HUES64 (cell line): ENCODE results near the gene PI4KB.

ENCODE experiments used
- H3K27ac ChIP-seq: 2 replicates; pipeline ENCODE4 v1.7.0; 2013; ENCODE audit warnings: low read depth, low read length, inconsistent platforms
- H3K27me3 ChIP-seq: 2 replicates; pipeline ENCODE4 v1.6.1; 2013; ENCODE audit warnings: mild to moderate bottlenecking, low read length; ENCODE audit not compliant: insufficient read depth
- H3K36me3 ChIP-seq: 2 replicates; pipeline ENCODE4 v1.6.1; 2013; ENCODE audit warnings: mild to moderate bottlenecking, low read length; ENCODE audit not compliant: insufficient read depth
- H3K4me1 ChIP-seq: 2 replicates; pipeline ENCODE4 v1.6.1; 2013; ENCODE audit warnings: mild to moderate bottlenecking, low read length, moderate library complexity; ENCODE audit not compliant: insufficient read depth
- H3K4me3 ChIP-seq: 2 replicates; pipeline ENCODE4 v1.5.1; 2013; ENCODE audit warnings: mild to moderate bottlenecking, low read length, moderate library complexity
- H3K9ac ChIP-seq: 2 replicates; pipeline ENCODE4 v1.6.1; 2013; ENCODE audit warnings: mild to moderate bottlenecking, low read depth, low read length
- H3K9me3 ChIP-seq: 2 replicates; pipeline ENCODE4 v1.6.1; 2013; ENCODE audit warnings: low read depth, low read length; ENCODE audit not compliant: insufficient read depth
- WGBS: fragments of 150-250, 120-280 bp; methylation state at CpG from one replicate; pipeline ENCODE4 v1.1.7; 2013; ENCODE audit warnings: missing lambda C conversion rate; 5-methylcytosine and 5-hydroxymethylcytosine counted together

PI4KB gene

GRCh38 chr1:151343587-151343986 lies 16.4 kb upstream of the PI4KB start:
- H3K9ac ChIP-seq: no peak overlapping the region
- H3K27ac ChIP-seq: no peak overlapping the region
- peaks cover 16% of the 10 kb centered on the region for H3K4me1 ChIP-seq
- WGBS: 85% methylated on average over 9 of the region's 9 CpGs
- no peaks in the 10 kb centered on the region for H3K9me3 ChIP-seq
- H3K36me3 ChIP-seq: peaks cover 40% of the 10 kb centered on the region
- no peaks in the 10 kb centered on the region for H3K27me3 ChIP-seq
- no peak overlapping the region for H3K4me3 ChIP-seq

- Histone ChIP-seq H3K4me3 (no peak overlapping the region), H3K27ac (no peak overlapping the region)
- 95% methylated on average over 6 of the region's 6 CpGs for WGBS
These were observed 15.4 kb upstream of the PI4KB start for GRCh38 chr1:151342569-151342968.

GRCh38 chr1:151342021-151342420 lies 14.8 kb upstream of the PI4KB start:
- WGBS: 88% methylated on average over 2 of the region's 2 CpGs
- Histone ChIP-seq H3K27me3 (no peaks in the 10 kb centered on the region), H3K4me1 (peaks cover 9% of the 10 kb centered on the region; the same call in 1 of the 2 replicates), H3K27ac (no peak overlapping the region), H3K4me3 (no peak overlapping the region), H3K9ac (no peak overlapping the region), H3K36me3 (peaks cover 40% of the 10 kb centered on the region), H3K9me3 (no peaks in the 10 kb centered on the region)

More at GRCh38 chr1:151342569-151342968, 15.4 kb upstream of the PI4KB start:
- Histone ChIP-seq H3K27me3 (no peaks in the 10 kb centered on the region), H3K4me1 (peaks cover 11% of the 10 kb centered on the region), H3K36me3 (peaks cover 40% of the 10 kb centered on the region), H3K9me3 (no peaks in the 10 kb centered on the region), H3K9ac (no peak overlapping the region)

- peak overlapping the region; percentile 43; the same call in 1 of the 2 replicates for H3K27ac ChIP-seq
- peaks cover 6% of the 10 kb centered on the region; the same call in 1 of the 2 replicates for H3K4me1 ChIP-seq
- H3K4me3 ChIP-seq: no peak overlapping the region
- no peaks in the 10 kb centered on the region for H3K27me3 ChIP-seq
- no peaks in the 10 kb centered on the region for H3K9me3 ChIP-seq
- H3K36me3 ChIP-seq: peaks cover 40% of the 10 kb centered on the region
- H3K9ac ChIP-seq: no peak overlapping the region
- WGBS: 47% methylated on average over 7 of the region's 7 CpGs
These were observed 13.9 kb upstream of the PI4KB start for GRCh38 chr1:151340870-151341754.

GRCh38 chr1:151336556-151336955 lies 9.3 kb upstream of the PI4KB start:
- no peak overlapping the region for H3K9ac ChIP-seq
- H3K36me3 ChIP-seq: no peaks in the 10 kb centered on the region
- no peaks in the 10 kb centered on the region for H3K9me3 ChIP-seq
- no peak overlapping the region for H3K4me3 ChIP-seq
- WGBS: 83% methylated on average over 1 of the region's 3 CpGs
- no peaks in the 10 kb centered on the region for H3K27me3 ChIP-seq
- no peaks in the 10 kb centered on the region; the same call in 1 of the 2 replicates for H3K4me1 ChIP-seq
- no peak overlapping the region for H3K27ac ChIP-seq

- no peaks in the 10 kb centered on the region for H3K4me1 ChIP-seq
- no peak overlapping the region for H3K27ac ChIP-seq
- 87% methylated on average over 4 of the region's 5 CpGs for WGBS
- no peaks in the 10 kb centered on the region for H3K9me3 ChIP-seq
- H3K4me3 ChIP-seq: no peak overlapping the region
- no peak overlapping the region for H3K9ac ChIP-seq
- H3K27me3 ChIP-seq: no peaks in the 10 kb centered on the region
- no peaks in the 10 kb centered on the region for H3K36me3 ChIP-seq
These were observed 7.6 kb upstream of the PI4KB start for GRCh38 chr1:151334822-151335221.

GRCh38 chr1:151327903-151328674 lies 873 bp upstream of the PI4KB start:
- Histone ChIP-seq H3K4me1 (0 out of 2 replicates have a peak, but pooled peaks cover 4% of the 10 kb centered on the region), H3K27me3 (no peaks in the 10 kb centered on the region), H3K36me3 (peaks cover 13% of the 10 kb centered on the region), H3K9ac (peak overlapping the region; percentile 95), H3K9me3 (no peaks in the 10 kb centered on the region), H3K27ac (peak overlapping the region; percentile 52), H3K4me3 (peak overlapping the region; percentile 65)
- 20% methylated on average over 33 of the region's 34 CpGs for WGBS

- no peaks in the 10 kb centered on the region for H3K27me3 ChIP-seq
- H3K36me3 ChIP-seq: peaks cover 24% of the 10 kb centered on the region
- peak overlapping the region; percentile 45 for H3K9ac ChIP-seq
- H3K27ac ChIP-seq: no peak overlapping the region; the same call in 1 of the 2 replicates
- H3K4me1 ChIP-seq: 0 out of 2 replicates have a peak, but pooled peaks cover 4% of the 10 kb centered on the region
- H3K4me3 ChIP-seq: peak overlapping the region; percentile 65
- H3K9me3 ChIP-seq: no peaks in the 10 kb centered on the region
- 7% methylated on average over 9 of the region's 12 CpGs for WGBS
These were observed 495 bp downstream of the PI4KB start for GRCh38 chr1:151326619-151327222.

GRCh38 chr1:151325646-151326429 lies 1.4 kb downstream of the PI4KB start:
- 0 out of 2 replicates have a peak, but pooled peaks cover 4% of the 10 kb centered on the region for H3K4me1 ChIP-seq
- H3K4me3 ChIP-seq: peak overlapping the region; percentile 65
- H3K27ac ChIP-seq: no peak overlapping the region
- no peak overlapping the region for H3K9ac ChIP-seq
- WGBS: 78% methylated on average over 5 of the region's 5 CpGs
- no peaks in the 10 kb centered on the region for H3K9me3 ChIP-seq
- H3K36me3 ChIP-seq: peaks cover 27% of the 10 kb centered on the region
- H3K27me3 ChIP-seq: no peaks in the 10 kb centered on the region

- 93% methylated on average over 6 of the region's 7 CpGs for WGBS
- H3K27me3 ChIP-seq: no peaks in the 10 kb centered on the region
- H3K9ac ChIP-seq: no peak overlapping the region
- H3K36me3 ChIP-seq: peaks cover 30% of the 10 kb centered on the region
- H3K9me3 ChIP-seq: no peaks in the 10 kb centered on the region
- H3K4me3 ChIP-seq: 0 out of 2 replicates have a peak overlapping the region, but pooled peaks have one; percentile 12
- 0 out of 2 replicates have a peak, but pooled peaks cover 4% of the 10 kb centered on the region for H3K4me1 ChIP-seq
- H3K27ac ChIP-seq: no peak overlapping the region
These were observed 2.0 kb downstream of the PI4KB start for GRCh38 chr1:151325231-151325630.
